Ovary (tissue), 3 donors: Measurements from ENCODE around the gene CD40.

ENCODE experiments used
- CTCF ChIP-seq, 3 donors: fragments of 450-650 bp in 2 of 3; fragments of 200-600 bp in 1 of 3; IDR thresholded peaks; one replicate each; pipeline versions ENCODE4 v1.5.1 to v1.8.0; 2016 to 2022; ENCODE audit warnings: antibody characterized with exemption in 3 of 3, mild to moderate bottlenecking in 1 of 3
- POLR2A ChIP-seq: fragments of 450-650 bp; IDR thresholded peaks from one replicate; pipeline ENCODE4 v1.6.1; 2017; ENCODE audit warnings: antibody characterized with exemption, mild to moderate bottlenecking, moderate library complexity
- donor health status: DM: no; HTN: no; CAD: no.

- TF ChIP-seq POLR2A (no peak), CTCF (IDR thresholded peaks at IDR 0.05) (peak in 1 of 3 donors; percentile 27)
Measured at GRCh38 chr20:46174469-46175126, 56.5 kb downstream of the CD40 start.
